H9 (cell line): ENCODE measurements around the gene SH3RF2. TPM values are rescaled to one million over a fixed set of nuclear protein-coding genes. Genes with fewer than 3 reads are reported as not detected.

Source experiments
- DNase-seq: peaks from one replicate; pipeline ENCODE4 v3.0.0-alpha.2; 2017
- H2AFZ ChIP-seq: one replicate; pipeline ENCODE4 v1.6.1; 2013; ENCODE audit warnings: mild to moderate bottlenecking, low read length, control low read depth, moderate library complexity
- H2AK5ac ChIP-seq: 2 replicates; pipeline ENCODE4 v1.6.1; 2013; ENCODE audit warnings: low read length, control low read depth, mixed read lengths; ENCODE audit not compliant: insufficient read length
- H2BK120ac ChIP-seq: one replicate; pipeline ENCODE4 v1.6.1; 2013; ENCODE audit warnings: low read depth, mild to moderate bottlenecking, low read length, control low read depth, inconsistent platforms; ENCODE audit not compliant: poor library complexity, severe bottlenecking
- H2BK12ac ChIP-seq: 2 replicates; pipeline ENCODE4 v1.6.1; 2013; ENCODE audit warnings: low read length, control low read depth, mixed read lengths, low read depth; ENCODE audit not compliant: insufficient read length
- H2BK15ac ChIP-seq: 2 replicates; pipeline ENCODE4 v1.6.1; 2013; ENCODE audit warnings: low read depth, low read length, control low read depth
- H2BK20ac ChIP-seq: one replicate; pipeline ENCODE4 v1.6.1; 2013; ENCODE audit warnings: low read depth, mild to moderate bottlenecking, low read length, control low read depth, inconsistent platforms; ENCODE audit not compliant: poor library complexity, severe bottlenecking
- H2BK5ac ChIP-seq: 2 replicates; pipeline ENCODE4 v1.6.1; 2013; ENCODE audit warnings: low read length, control low read depth, mixed read lengths; ENCODE audit not compliant: insufficient read length
- H3K14ac ChIP-seq: 2 replicates; pipeline ENCODE4 v1.6.1; 2013; ENCODE audit warnings: low read length, control low read depth; ENCODE audit not compliant: insufficient read depth
- H3K18ac ChIP-seq: 2 replicates; pipeline ENCODE4 v1.6.1; 2013; ENCODE audit warnings: low read depth, mild to moderate bottlenecking, mixed read lengths, low read length, control low read depth; ENCODE audit not compliant: insufficient read length
- H3K23ac ChIP-seq: 2 replicates; pipeline ENCODE4 v1.6.1; 2013; ENCODE audit warnings: low read length, control low read depth, mixed read lengths, low read depth; ENCODE audit not compliant: insufficient read length
- H3K23me2 ChIP-seq: 2 replicates; pipeline ENCODE4 v1.6.1; 2013; ENCODE audit warnings: low read depth, mild to moderate bottlenecking, mixed read lengths, low read length, control low read depth; ENCODE audit not compliant: insufficient read length, poor library complexity, severe bottlenecking
- H3K27ac ChIP-seq: 2 replicates; pipeline ENCODE4 v1.5.1; 2013; ENCODE audit warnings: low read length, control low read depth, mixed read lengths, low read depth; ENCODE audit not compliant: insufficient read length
- H3K27me3 ChIP-seq: 2 replicates; pipeline ENCODE4 v1.6.1; 2013; ENCODE audit warnings: low read length, control low read depth, inconsistent platforms; ENCODE audit not compliant: insufficient read depth
- H3K4ac ChIP-seq: 2 replicates; pipeline ENCODE4 v1.6.1; 2013; ENCODE audit warnings: low read depth, mild to moderate bottlenecking, control low read depth, inconsistent platforms, low read length, moderate library complexity
- H3K4me1 ChIP-seq: 2 replicates; pipeline ENCODE4 v1.6.1; 2013; ENCODE audit warnings: low read length, control low read depth, inconsistent platforms; ENCODE audit not compliant: insufficient read depth
- H3K4me2 ChIP-seq: 2 replicates; pipeline ENCODE4 v1.6.1; 2013; ENCODE audit warnings: low read length, control low read depth, mixed read lengths; ENCODE audit not compliant: insufficient read length, insufficient read depth
- H3K56ac ChIP-seq: 2 replicates; pipeline ENCODE4 v1.6.1; 2013; ENCODE audit warnings: low read depth, mild to moderate bottlenecking, mixed read lengths, low read length, control low read depth; ENCODE audit not compliant: insufficient read length
- H3K79me1 ChIP-seq: 2 replicates; pipeline ENCODE4 v1.6.1; 2013; ENCODE audit warnings: low read depth, mild to moderate bottlenecking, moderate library complexity, low read length, control low read depth, inconsistent platforms; ENCODE audit not compliant: insufficient read depth, poor library complexity, severe bottlenecking
- H3K79me2 ChIP-seq: 2 replicates; pipeline ENCODE4 v1.6.1; 2013; ENCODE audit warnings: low read length, control low read depth, inconsistent platforms; ENCODE audit not compliant: insufficient read depth
- H3K9ac ChIP-seq: 2 replicates; pipeline ENCODE4 v1.6.1; 2013; ENCODE audit warnings: low read length, control low read depth, mixed read lengths; ENCODE audit not compliant: insufficient read length; ENCODE audit errors: extremely low read depth
- H3K9me3 ChIP-seq: one replicate; pipeline ENCODE4 v1.6.1; 2013; ENCODE audit warnings: low read depth, low read length, inconsistent platforms; ENCODE audit not compliant: control insufficient read depth
- H3T11ph ChIP-seq: one replicate; pipeline ENCODE4 v1.6.1; 2013; ENCODE audit warnings: mild to moderate bottlenecking, low read length, control low read depth, inconsistent platforms
- H4K20me1 ChIP-seq: one replicate; pipeline ENCODE4 v1.6.1; 2013; ENCODE audit not compliant: control insufficient read depth, insufficient read length, insufficient read depth
- H4K5ac ChIP-seq: 2 replicates; pipeline ENCODE4 v1.6.1; 2013; ENCODE audit warnings: low read depth, mild to moderate bottlenecking, mixed read lengths, low read length, control low read depth; ENCODE audit not compliant: insufficient read length
- H4K8ac ChIP-seq: replicated peaks from 2 replicates; pipeline ENCODE4 v1.6.1; 2013; ENCODE audit warnings: low read length, control low read depth, mixed read lengths, low read depth; ENCODE audit not compliant: insufficient read length
- H4K91ac ChIP-seq: 2 replicates; pipeline ENCODE4 v1.6.1; 2013; ENCODE audit warnings: low read depth, mild to moderate bottlenecking, moderate library complexity, mixed read lengths, low read length, control low read depth; ENCODE audit not compliant: insufficient read length
- H3K27ac Mint-ChIP-seq, 3 experiments: 2 replicates in 2 of 3; 3 replicates in 1 of 3; pipeline ENCODE4 v1.8.0; 2020 to 2021; ENCODE audit warnings: mixed read lengths in 3 of 3, mild to moderate bottlenecking in 1 of 3, moderate library complexity in 1 of 3
- H3K27me3 Mint-ChIP-seq: 2 replicates; pipeline ENCODE4 v1.8.0; 2021; ENCODE audit warnings: low read depth, mild to moderate bottlenecking, moderate library complexity, mixed read lengths
- H3K36me3 Mint-ChIP-seq, 3 experiments: 2 replicates in 2 of 3; 3 replicates in 1 of 3; pipeline ENCODE4 v1.8.0; 2020 to 2021; ENCODE audit warnings: low read depth in 3 of 3, mixed read lengths in 3 of 3; ENCODE audit not compliant: insufficient read depth in 1 of 3
- H3K4me1 Mint-ChIP-seq, 2 experiments: 2 replicates each; pipeline ENCODE4 v1.8.0; 2020; ENCODE audit warnings: mixed read lengths in 2 of 2
- H3K4me3 Mint-ChIP-seq, 2 experiments: 2 replicates in 1 of 2; 3 replicates in 1 of 2; pipeline ENCODE4 v1.8.0; 2020 to 2021; ENCODE audit warnings: mild to moderate bottlenecking in 2 of 2, mixed read lengths in 2 of 2, moderate library complexity in 1 of 2
- H3K9me3 Mint-ChIP-seq, 2 experiments: 2 replicates in 1 of 2; 3 replicates in 1 of 2; pipeline ENCODE4 v1.8.0; 2020; ENCODE audit warnings: mild to moderate bottlenecking in 2 of 2, mixed read lengths in 2 of 2, moderate library complexity in 1 of 2
- WGBS: extraction: QIAGEN DNeasy Blood & Tissue Kit; methylation state at CpG from one replicate; pipeline ENCODE4 v1.1.7; 2013; ENCODE audit warnings: missing lambda C conversion rate, low lambda C conversion rate, mixed read lengths; ENCODE audit not compliant: insufficient read length; ENCODE audit errors: extremely low coverage; 5-methylcytosine and 5-hydroxymethylcytosine counted together
- total RNA-seq: library from RNA; stranded (reverse); gene quantifications from 2 replicates; pipeline ENCODE4 v1.2.1, GENCODE V29; 2021
- TF ChIP-seq, protein P1 (sequence below): fragments of 200-600 bp; sonication (generic); conservative IDR thresholded peaks from 3 replicates; pipeline ENCODE4 v1.8.0; 2021; ENCODE audit warnings: antibody characterized with exemption, mild to moderate bottlenecking

SH3RF2 gene
- total RNA-seq, 1 experiment from 2014 or later = 0.66 TPM

DNA sequence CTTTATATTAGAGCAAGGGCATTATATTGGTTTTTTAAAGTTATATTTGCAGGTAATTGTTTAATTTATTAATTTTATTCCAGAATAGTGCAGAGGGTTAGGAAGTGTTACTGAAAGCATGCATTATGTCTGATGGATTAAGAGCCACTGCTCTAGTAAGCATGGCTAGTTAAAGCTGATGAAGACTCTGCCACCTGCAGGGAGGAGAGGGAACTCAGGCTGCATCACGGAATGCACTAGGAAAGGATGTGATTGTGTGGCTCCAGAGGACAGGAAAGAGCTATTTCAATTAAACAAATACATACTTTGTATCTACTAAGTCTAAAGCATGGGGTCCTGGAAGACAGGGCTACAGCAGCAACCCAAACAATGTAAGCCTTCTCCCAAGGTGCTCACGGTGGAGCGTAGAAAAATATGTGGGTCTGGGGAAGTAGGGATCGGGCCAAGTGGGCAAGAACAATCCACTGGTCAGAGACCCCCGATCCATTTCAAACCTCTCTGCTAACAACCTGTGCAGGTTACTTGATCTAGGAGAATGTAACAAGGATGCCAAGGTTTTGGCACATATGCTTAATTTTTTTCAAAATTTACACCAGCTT lies 48.3 kb upstream of the SH3RF2 start:
- no peak overlapping the region for H2BK20ac ChIP-seq
- H4K5ac ChIP-seq = no peak overlapping the region
- no peak overlapping the region for H3T11ph ChIP-seq
- no peak overlapping the region for H2AK5ac ChIP-seq
- no peak overlapping the region for H3K56ac ChIP-seq
- H3K14ac ChIP-seq = no peak overlapping the region
- H3K79me1 ChIP-seq = no peaks in the 10 kb centered on the region
- no peak overlapping the region for H4K8ac ChIP-seq
- no peak overlapping the region for H2BK12ac ChIP-seq
- no peak overlapping the region for H4K91ac ChIP-seq
- Mint-ChIP-seq H3K4me3 (no peak overlapping the region), H3K4me1 (peaks cover 3 to 5% of the 10 kb centered on the region in 2 experiments; a peak in 3 of 4 replicates), H3K9me3 (peaks cover 14 to 29% of the 10 kb centered on the region in 2 experiments), H3K27ac (no peak overlapping the region), H3K27me3 (no peaks in the 10 kb centered on the region; the same call in none of the 2 replicates), H3K36me3 (peaks cover 9 to 21% (median 13%) of the 10 kb centered on the region in 3 experiments)
- H3K23ac ChIP-seq = no peak overlapping the region
- H3K9me3 ChIP-seq = no peaks in the 10 kb centered on the region
- DNase-seq = peak; percentile 64
- H3K23me2 ChIP-seq = no peaks in the 10 kb centered on the region
- H3K27ac ChIP-seq = no peak overlapping the region
- no peaks in the 10 kb centered on the region for H3K79me2 ChIP-seq
- no peak overlapping the region for H2BK15ac ChIP-seq
- H2BK5ac ChIP-seq = no peak overlapping the region
- H3K9ac ChIP-seq = no peak overlapping the region
- no peaks in the 10 kb centered on the region for H4K20me1 ChIP-seq
- no peak overlapping the region for H3K4ac ChIP-seq
- H3K18ac ChIP-seq = no peak overlapping the region
- H2AFZ ChIP-seq = peak overlapping the region; percentile 80
- TF ChIP-seq, protein P1, sequence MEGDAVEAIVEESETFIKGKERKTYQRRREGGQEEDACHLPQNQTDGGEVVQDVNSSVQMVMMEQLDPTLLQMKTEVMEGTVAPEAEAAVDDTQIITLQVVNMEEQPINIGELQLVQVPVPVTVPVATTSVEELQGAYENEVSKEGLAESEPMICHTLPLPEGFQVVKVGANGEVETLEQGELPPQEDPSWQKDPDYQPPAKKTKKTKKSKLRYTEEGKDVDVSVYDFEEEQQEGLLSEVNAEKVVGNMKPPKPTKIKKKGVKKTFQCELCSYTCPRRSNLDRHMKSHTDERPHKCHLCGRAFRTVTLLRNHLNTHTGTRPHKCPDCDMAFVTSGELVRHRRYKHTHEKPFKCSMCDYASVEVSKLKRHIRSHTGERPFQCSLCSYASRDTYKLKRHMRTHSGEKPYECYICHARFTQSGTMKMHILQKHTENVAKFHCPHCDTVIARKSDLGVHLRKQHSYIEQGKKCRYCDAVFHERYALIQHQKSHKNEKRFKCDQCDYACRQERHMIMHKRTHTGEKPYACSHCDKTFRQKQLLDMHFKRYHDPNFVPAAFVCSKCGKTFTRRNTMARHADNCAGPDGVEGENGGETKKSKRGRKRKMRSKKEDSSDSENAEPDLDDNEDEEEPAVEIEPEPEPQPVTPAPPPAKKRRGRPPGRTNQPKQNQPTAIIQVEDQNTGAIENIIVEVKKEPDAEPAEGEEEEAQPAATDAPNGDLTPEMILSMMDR = peak; percentile 85
- no CpG with 5 or more reads among the region's 5 CpGs for WGBS
- no peaks in the 10 kb centered on the region for H3K27me3 ChIP-seq
- H3K4me1 ChIP-seq = no peaks in the 10 kb centered on the region; the same call in 1 of the 2 replicates
- no peak overlapping the region for H3K4me2 ChIP-seq
- H2BK120ac ChIP-seq = no peak overlapping the region
